Transverse colon (tissue), 3 donors: ENCODE data around the gene PNMA1.

Experiments
- CTCF ChIP-seq, 5 experiments: fragments of 200-600 bp in 3 of 5; fragments of 450-650 bp in 2 of 5; sonication (generic) in 3 of 5; IDR thresholded peaks; 1 replicate in 2 of 5; 2 replicates in 3 of 5; pipeline ENCODE4 v1.5.1; 2016 to 2017; ENCODE audit warnings: antibody characterized with exemption in 5 of 5, inconsistent platforms in 3 of 5, mild to moderate bottlenecking in 2 of 5, moderate library complexity in 1 of 5
- POLR2A ChIP-seq: fragments of 450-650 bp; IDR thresholded peaks from one replicate; pipeline ENCODE4 v1.6.1; 2016; ENCODE audit warnings: antibody characterized with exemption, mild to moderate bottlenecking, moderate library complexity

GRCh38 chr14:73665130-73665529 lies 49.1 kb downstream of the PNMA1 start:
- TF ChIP-seq CTCF (IDR thresholded peaks at IDR 0.05) (no peak), POLR2A (no peak)
